GM21717 (cell line): ENCODE data around the gene IL27RA.
"Not testable (repeated sequence)": the region's sequence is repeated elsewhere in the genome, so short reads cannot be mapped to it uniquely, and the experiment has no call there.

ENCODE experiments used
- ATAC-seq: cut with Tn5 transposase; IDR thresholded peaks from one replicate; pipeline ENCODE4 v1.9.1; 2021; ENCODE audit warnings: mild to moderate bottlenecking, moderate library complexity; ENCODE audit not compliant: unreplicated experiment

The IL27RA gene

GRCh38 chr19:13998426-13998825 lies 33.1 kb upstream of the IL27RA start:
- no peak for ATAC-seq

- ATAC-seq, result no peak
These were observed 32.5 kb upstream of the IL27RA start for GRCh38 chr19:13999085-13999484.

- ATAC-seq, result no peak
These were observed 30.7 kb upstream of the IL27RA start for GRCh38 chr19:14000691-14001375.

GRCh38 chr19:14002571-14003250 lies 28.9 kb upstream of the IL27RA start:
- ATAC-seq, result no peak

GRCh38 chr19:14003251-14004055 lies 28.1 kb upstream of the IL27RA start:
- ATAC-seq, result no peak

GRCh38 chr19:14004619-14005348 lies 26.8 kb upstream of the IL27RA start:
- no peak for ATAC-seq

GRCh38 chr19:14005349-14006084 lies 26.0 kb upstream of the IL27RA start:
- peak; percentile 31 for ATAC-seq

- ATAC-seq, result peak; percentile 64
These were observed 25.3 kb upstream of the IL27RA start, which contains the start of gene RFX1 for GRCh38 chr19:14006085-14006765. TSS of gene RFX1 (minus strand) at chr19:14006320. CDS start at chr19:13993843, 12,477 bp downstream.

GRCh38 chr19:14006766-14007562 lies 24.6 kb upstream of the IL27RA start:
- ATAC-seq, result peak; percentile 30

GRCh38 chr19:14012378-14012915 lies 19.1 kb upstream of the IL27RA start:
- no peak for ATAC-seq

- ATAC-seq, result peak; percentile 68
These were observed 16.0 kb upstream of the IL27RA start for GRCh38 chr19:14015524-14016035.

GRCh38 chr19:14019100-14019499 lies 12.5 kb upstream of the IL27RA start:
- ATAC-seq, result no peak

GRCh38 chr19:14019739-14020138 lies 11.8 kb upstream of the IL27RA start:
- not testable (repeated sequence) for ATAC-seq

- no peak for ATAC-seq
These were observed 10.1 kb upstream of the IL27RA start for GRCh38 chr19:14021474-14021873.

- ATAC-seq, result no peak
These were observed 9.1 kb upstream of the IL27RA start for GRCh38 chr19:14022469-14022868.

GRCh38 chr19:14023404-14024235 lies 7.9 kb upstream of the IL27RA start:
- ATAC-seq, result no peak

- ATAC-seq, result not testable (repeated sequence)
These were observed 4.8 kb upstream of the IL27RA start for GRCh38 chr19:14026652-14027192.
